Immature natural killer cell (primary cell): ENCODE results near the gene TMEM139. TPM values are rescaled to one million over a fixed set of nuclear protein-coding genes. Genes with fewer than 3 reads are reported as not detected.
A peak's percentile ranks its signal among the peaks of the same experiment; 100 is the strongest.

Experiments
- DNase-seq, 3 donors: peaks; one replicate each; pipeline ENCODE4 v3.0.0; 2022; ENCODE audit warnings: mixed read lengths in 1 of 3
- H3K27ac Mint-ChIP-seq, 6 donors: one replicate each; pipeline ENCODE4 v1.8.0; 2020; ENCODE audit warnings: mixed read lengths in 6 of 6, mild to moderate bottlenecking in 5 of 6, inconsistent platforms in 4 of 6, moderate library complexity in 3 of 6
- H3K27me3 Mint-ChIP-seq, 3 donors: one replicate each; pipeline ENCODE4 v1.8.0; 2020 to 2021; ENCODE audit warnings: low read depth in 3 of 3, mild to moderate bottlenecking in 3 of 3, mixed read lengths in 3 of 3, moderate library complexity in 3 of 3, inconsistent platforms in 1 of 3
- H3K36me3 Mint-ChIP-seq, 3 donors: one replicate each; pipeline ENCODE4 v1.8.0; 2020; ENCODE audit warnings: mixed read lengths in 3 of 3, inconsistent platforms in 2 of 3, mild to moderate bottlenecking in 2 of 3
- H3K4me1 Mint-ChIP-seq, 2 donors: one replicate each; pipeline ENCODE4 v1.8.0; 2020; ENCODE audit warnings: inconsistent platforms in 2 of 2, mild to moderate bottlenecking in 2 of 2, mixed read lengths in 2 of 2, moderate library complexity in 1 of 2
- H3K4me3 Mint-ChIP-seq, 5 donors: one replicate each; pipeline ENCODE4 v1.8.0; 2020; ENCODE audit warnings: mild to moderate bottlenecking in 5 of 5, mixed read lengths in 5 of 5, inconsistent platforms in 3 of 5, moderate library complexity in 3 of 5
- H3K9me3 Mint-ChIP-seq, 6 donors: one replicate each; pipeline ENCODE4 v1.8.0; 2020; ENCODE audit warnings: mild to moderate bottlenecking in 6 of 6, mixed read lengths in 6 of 6, inconsistent platforms in 4 of 6, moderate library complexity in 3 of 6
- polyA plus RNA-seq, 3 donors: library from polyadenylated mRNA; unstranded; fragments of 300-500 nt; fragmentation: Illumina TruSeq; gene quantifications; one replicate each; pipeline ENCODE4 v1.2.3, GENCODE V29; 2021

The TMEM139 gene
- polyA plus RNA-seq, 3 donors from 2014 or later: not detected

- Mint-ChIP-seq H3K36me3 (peaks cover 0 to 3% (median 0%) of the 10 kb centered on the region in 3 donors), H3K27ac (no peak overlapping the region), H3K9me3 (peaks cover 0 to 3% (median under 1%) of the 10 kb centered on the region in 6 donors), H3K4me1 (peaks cover 34 to 36% of the 10 kb centered on the region in 2 donors), H3K4me3 (no peak overlapping the region), H3K27me3 (peaks cover 0 to 3% (median 1%) of the 10 kb centered on the region in 3 donors)
- DNase-seq: no peak
These were observed 37.4 kb upstream of the TMEM139 start for GRCh38 chr7:143247372-143247771.

GRCh38 chr7:143248761-143249354 is 35.9 kb upstream of the TMEM139 start:
- peaks cover 0 to 3% (median 0%) of the 10 kb centered on the region in 3 donors for H3K36me3 Mint-ChIP-seq
- H3K9me3 Mint-ChIP-seq: peaks cover 0 to 3% (median under 1%) of the 10 kb centered on the region in 6 donors
- no peak for DNase-seq
- H3K4me1 Mint-ChIP-seq: peaks cover 34 to 36% of the 10 kb centered on the region in 2 donors
- H3K4me3 Mint-ChIP-seq: peak overlapping the region in 2 of 5 donors; percentile 23 to 48
- no peak overlapping the region for H3K27ac Mint-ChIP-seq
- peaks cover 0 to 3% (median 3%) of the 10 kb centered on the region in 3 donors for H3K27me3 Mint-ChIP-seq

- no peak for DNase-seq
- H3K27ac Mint-ChIP-seq: no peak overlapping the region
- H3K36me3 Mint-ChIP-seq: peaks cover 0 to 3% (median 0%) of the 10 kb centered on the region in 3 donors
- peaks cover 0 to 3% (median 3%) of the 10 kb centered on the region in 3 donors for H3K27me3 Mint-ChIP-seq
- H3K4me1 Mint-ChIP-seq: peaks cover 34 to 36% of the 10 kb centered on the region in 2 donors
- peaks cover 0 to 3% (median under 1%) of the 10 kb centered on the region in 6 donors for H3K9me3 Mint-ChIP-seq
- H3K4me3 Mint-ChIP-seq: peak overlapping the region in 2 of 5 donors; percentile 55 to 73
These were observed 34.6 kb upstream of the TMEM139 start for GRCh38 chr7:143250199-143250598.

GRCh38 chr7:143250822-143251221 is 33.9 kb upstream of the TMEM139 start:
- Mint-ChIP-seq H3K4me3 (peak overlapping the region; percentile 23 to 73 (median 48)), H3K27me3 (peaks cover 1 to 3% (median 3%) of the 10 kb centered on the region in 3 donors), H3K4me1 (peaks cover 34 to 36% of the 10 kb centered on the region in 2 donors), H3K27ac (peak overlapping the region in 4 of 6 donors; percentile 0 to 76 (median 34)), H3K36me3 (peaks cover 0 to 3% (median 0%) of the 10 kb centered on the region in 3 donors), H3K9me3 (peaks cover 0 to 3% (median under 1%) of the 10 kb centered on the region in 6 donors)
- DNase-seq: peak in 2 of 3 donors; percentile 9 to 23

- Mint-ChIP-seq H3K27me3 (peaks cover 0 to 3% (median 1%) of the 10 kb centered on the region in 3 donors), H3K4me3 (peak overlapping the region in 2 of 5 donors; percentile 3 to 73), H3K4me1 (peaks cover 31 to 36% of the 10 kb centered on the region in 2 donors), H3K9me3 (peaks cover 0 to 3% (median under 1%) of the 10 kb centered on the region in 6 donors), H3K27ac (peak overlapping the region in 1 of 6 donors; percentile 38), H3K36me3 (peaks cover 0 to 3% (median 0%) of the 10 kb centered on the region in 3 donors)
- no peak for DNase-seq
These were observed 32.8 kb upstream of the TMEM139 start for GRCh38 chr7:143252006-143252405.

- Mint-ChIP-seq H3K9me3 (no peaks in the 10 kb centered on the region), H3K27ac (peak overlapping the region in 1 of 6 donors; percentile 18), H3K36me3 (no peaks in the 10 kb centered on the region), H3K4me1 (peaks cover 18 to 19% of the 10 kb centered on the region in 2 donors), H3K4me3 (no peak overlapping the region), H3K27me3 (peaks cover 0 to 3% (median 1%) of the 10 kb centered on the region in 3 donors)
- no peak for DNase-seq
These were observed 29.2 kb upstream of the TMEM139 start for GRCh38 chr7:143255564-143255963.

- H3K4me3 Mint-ChIP-seq: no peak overlapping the region
These were observed 28.4 kb upstream of the TMEM139 start for GRCh38 chr7:143256325-143256724.

GRCh38 chr7:143256932-143257331 is 27.8 kb upstream of the TMEM139 start:
- peaks cover 5 to 7% of the 10 kb centered on the region in 2 donors for H3K4me1 Mint-ChIP-seq

More at GRCh38 chr7:143256325-143256724, 28.4 kb upstream of the TMEM139 start:
- DNase-seq: no peak
- H3K9me3 Mint-ChIP-seq: no peaks in the 10 kb centered on the region
- peaks cover 0 to 3% (median 1%) of the 10 kb centered on the region in 3 donors for H3K27me3 Mint-ChIP-seq
- peaks cover 10 to 11% of the 10 kb centered on the region in 2 donors for H3K4me1 Mint-ChIP-seq
- no peak overlapping the region for H3K27ac Mint-ChIP-seq
- no peaks in the 10 kb centered on the region for H3K36me3 Mint-ChIP-seq

GRCh38 chr7:143257501-143257900 is 27.3 kb upstream of the TMEM139 start:
- no peak for DNase-seq
- no peaks in the 10 kb centered on the region for H3K36me3 Mint-ChIP-seq
- peaks cover 5 to 7% of the 10 kb centered on the region in 2 donors for H3K4me1 Mint-ChIP-seq
- no peak overlapping the region for H3K4me3 Mint-ChIP-seq
- no peak overlapping the region for H3K27ac Mint-ChIP-seq
- peaks cover 0 to 2% (median 1%) of the 10 kb centered on the region in 3 donors for H3K27me3 Mint-ChIP-seq
- H3K9me3 Mint-ChIP-seq: no peaks in the 10 kb centered on the region

More at GRCh38 chr7:143256932-143257331, 27.8 kb upstream of the TMEM139 start:
- Mint-ChIP-seq H3K27ac (no peak overlapping the region), H3K27me3 (peaks cover 0 to 3% (median 1%) of the 10 kb centered on the region in 3 donors), H3K36me3 (no peaks in the 10 kb centered on the region), H3K9me3 (no peaks in the 10 kb centered on the region), H3K4me3 (no peak overlapping the region)
- DNase-seq: no peak

GRCh38 chr7:143258831-143259230 is 25.9 kb upstream of the TMEM139 start:
- no peak for DNase-seq
- H3K27me3 Mint-ChIP-seq: peaks cover 0 to 1% (median 0%) of the 10 kb centered on the region in 3 donors
- peak overlapping the region in 1 of 6 donors; percentile 41 for H3K27ac Mint-ChIP-seq
- no peaks in the 10 kb centered on the region for H3K36me3 Mint-ChIP-seq
- H3K4me1 Mint-ChIP-seq: peaks cover 13 to 18% of the 10 kb centered on the region in 2 donors
- no peak overlapping the region for H3K4me3 Mint-ChIP-seq
- no peaks in the 10 kb centered on the region for H3K9me3 Mint-ChIP-seq

- Mint-ChIP-seq H3K9me3 (no peaks in the 10 kb centered on the region), H3K36me3 (no peaks in the 10 kb centered on the region), H3K4me3 (no peak overlapping the region), H3K4me1 (peaks cover 22 to 27% of the 10 kb centered on the region in 2 donors), H3K27ac (no peak overlapping the region), H3K27me3 (peaks cover 0 to 4% (median 1%) of the 10 kb centered on the region in 3 donors)
- DNase-seq: no peak
These were observed 25.0 kb upstream of the TMEM139 start for GRCh38 chr7:143259765-143260164.

- DNase-seq: no peak
- Mint-ChIP-seq H3K4me1 (peaks cover 30 to 44% of the 10 kb centered on the region in 2 donors), H3K4me3 (peak overlapping the region; percentile 64 to 96 (median 76)), H3K27ac (peak overlapping the region in 5 of 6 donors; percentile 7 to 85 (median 76)), H3K36me3 (peaks cover 0 to 5% (median 2%) of the 10 kb centered on the region in 3 donors), H3K27me3 (peaks cover 0 to 3% (median 1%) of the 10 kb centered on the region in 3 donors), H3K9me3 (no peaks in the 10 kb centered on the region)
These were observed 22.9 kb upstream of the TMEM139 start for GRCh38 chr7:143261901-143262300.

GRCh38 chr7:143263266-143264195 is 21.2 kb upstream of the TMEM139 start, which contains the start of gene GSTK1:
GSTK1 (plus strand) TSS chr7:143263441; CDS start chr7:143263514, 73 bp downstream.
- H3K36me3 Mint-ChIP-seq: peaks cover 0 to 10% (median 7%) of the 10 kb centered on the region in 3 donors
- peak within 1 kb of the TSS; percentile 87 to 97 (median 95) for H3K4me3 Mint-ChIP-seq
- H3K27me3 Mint-ChIP-seq: peaks cover 0 to 3% (median 1%) of the 10 kb centered on the region in 3 donors
- peak within 1 kb of the TSS; percentile 82 to 95 (median 88) for H3K27ac Mint-ChIP-seq
- H3K4me1 Mint-ChIP-seq: peaks cover 30 to 44% of the 10 kb centered on the region in 2 donors
- H3K9me3 Mint-ChIP-seq: no peaks in the 10 kb centered on the region
- DNase-seq: peak; percentile 69 to 74 (median 70)
